Measurements from ENCODE around the gene SKAP1. TPM values are rescaled to one million over a fixed set of nuclear protein-coding genes. Genes with fewer than 3 reads are reported as not detected.

SKAP1 gene
- polyA plus RNA-seq, 1 of the 3 experiments (the other 2 are of a cell fraction), result not detected

DNA sequence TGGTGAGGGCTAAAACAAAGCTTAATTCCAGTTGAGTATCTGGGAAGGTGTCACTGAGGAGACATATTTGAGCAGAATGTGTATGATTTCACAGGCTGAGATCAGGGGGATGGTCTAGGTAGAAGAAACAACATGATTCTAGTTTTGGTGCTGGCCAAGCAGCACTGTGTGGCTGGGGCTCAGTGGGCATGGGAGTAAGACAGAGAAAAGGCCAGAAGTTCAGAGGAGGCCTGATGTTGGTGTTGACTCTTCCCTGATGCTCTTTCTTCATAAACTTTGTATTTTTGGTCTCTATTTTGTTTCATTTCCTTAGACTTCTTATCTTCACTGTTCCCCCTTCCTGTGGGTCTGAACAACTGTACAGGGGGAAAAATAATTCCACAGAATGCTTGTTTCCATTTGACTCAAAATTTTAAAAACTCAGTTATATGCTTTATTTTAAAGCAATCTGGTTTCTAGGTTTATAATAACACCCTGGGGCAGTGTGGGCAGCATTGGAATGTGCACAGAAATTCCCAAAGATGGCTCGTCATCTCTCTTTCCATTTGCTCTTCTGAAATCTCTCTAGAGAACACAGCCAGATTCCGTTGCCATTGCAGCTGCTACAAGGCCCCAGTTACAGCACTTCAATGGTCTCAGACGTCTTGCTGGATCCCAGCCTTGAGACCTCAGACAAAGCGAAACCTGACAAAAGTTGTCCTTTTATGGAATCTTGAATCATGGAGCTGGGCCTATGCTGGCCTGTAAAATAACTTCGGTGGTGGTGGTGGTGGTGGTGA is 254.1 kb downstream of the SKAP1 start (continued):
- TF ChIP-seq NRF1 (IDR thresholded peaks at IDR 0.05; ENCODE audit: low read depth, low read length) (no peak), TCF12 (IDR thresholded peaks at IDR 0.05) (no peak), NFIC (IDR thresholded peaks at IDR 0.05; ENCODE audit: borderline replicate concordance) (no peak), GATA2 (CRISPR knock-in tag; IDR thresholded peaks at IDR 0.05) (no peak), CHD2 (IDR thresholded peaks at IDR 0.05; ENCODE audit: low read length, partially characterized antibody) (no peak), RXRA (IDR thresholded peaks at IDR 0.05; ENCODE audit: borderline replicate concordance, low read depth) (no peak), FOXJ3 (CRISPR knock-in tag; IDR thresholded peaks at IDR 0.05) (no peak), YY1 (IDR thresholded peaks at IDR 0.05; ENCODE audit: low read depth) (no peak), FOSL2 (IDR thresholded peaks at IDR 0.05; ENCODE audit: borderline replicate concordance, low read depth) (no peak), MXI1 (IDR thresholded peaks at IDR 0.05; ENCODE audit: low read depth, low read length) (no peak), POLR2AphosphoS5 (IDR thresholded peaks at IDR 0.05; ENCODE audit: low read depth, low read length) (no peak)

DNA sequence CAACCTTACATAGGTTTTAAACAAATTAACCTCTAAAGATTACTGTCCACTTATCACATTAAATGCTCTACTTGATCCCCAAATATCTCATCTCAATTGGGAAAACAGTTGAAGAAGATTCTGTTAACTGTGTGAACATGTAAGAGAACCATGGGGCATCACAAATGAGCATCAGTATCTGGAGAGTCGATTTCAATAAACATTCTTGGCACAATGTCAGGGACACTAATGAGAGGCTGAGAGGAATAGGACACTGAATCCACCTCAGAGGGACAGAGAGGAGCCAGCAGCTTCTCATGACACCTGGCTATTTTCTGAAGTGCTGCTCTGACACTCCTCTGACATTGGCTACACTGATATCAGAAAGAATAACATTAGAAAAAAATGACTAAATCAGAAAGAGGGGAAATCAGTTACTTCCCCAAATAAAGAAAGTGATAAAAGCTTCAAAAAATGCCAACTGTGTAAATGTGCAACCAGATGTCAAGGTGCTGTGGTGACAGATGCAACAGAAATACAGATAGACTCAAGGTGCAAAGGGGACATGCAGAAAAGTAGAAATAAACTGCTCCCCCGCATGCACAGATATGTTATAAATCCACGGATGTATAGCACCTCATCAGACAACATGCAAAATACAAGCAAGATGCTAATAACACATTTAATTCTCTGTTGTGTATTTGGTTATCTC is 255.0 kb downstream of the SKAP1 start:
- POLR2A ChIA-PET, result no interaction called here
- Histone ChIP-seq H3F3A (replicated peaks; ENCODE audit: insufficient read depth) (no peaks in the 10 kb centered on the region), H3K9me2 (no peaks in the 10 kb centered on the region), H3K36me3 (replicated peaks in 1 of 2; ENCODE audit: control insufficient read depth in 1 of 2, insufficient read depth in 2 of 2, low read length in 1 of 2) (no peaks in the 10 kb centered on the region), H3K27me3 (ENCODE audit: insufficient read depth) (peaks cover 69% of the 10 kb centered on the region), H3K79me2 (ENCODE audit: insufficient read depth) (no peaks in the 10 kb centered on the region), H3K9ac (no peak overlapping the region), H4K20me1 (ENCODE audit: insufficient read depth) (no peaks in the 10 kb centered on the region), H3K4me1 (ENCODE audit: control insufficient read depth in 1 of 2, insufficient read depth in 2 of 2, low read depth in 1 of 2, low read length in 1 of 2) (no peaks in the 10 kb centered on the region), H3K4me3 (ENCODE audit: low read depth in 2 of 2, low read length in 1 of 2) (no peak overlapping the region), H3K9me3 (no peaks in the 10 kb centered on the region), H2AFZ (ENCODE audit: low read depth) (no peak overlapping the region), H3K27ac (ENCODE audit: low read depth in 2 of 2, low read length in 1 of 2) (no peak overlapping the region), H3K4me2 (no peak overlapping the region)
- CTCF ChIA-PET, result interaction anchor here (0.9 to 2.2 kb wide), 2 partner anchors 21 to 150 kb away, joined by 3 to 8 read pairs; no protein-coding TSS in a partner anchor
- 5% methylated on average over 3 of the region's 3 CpGs for WGBS (ENCODE audit: low lambda C conversion rate)
- TF ChIP-seq USF1 (IDR thresholded peaks at IDR 0.05; ENCODE audit: borderline replicate concordance, low read depth) (no peak), GATA2 (CRISPR knock-in tag; IDR thresholded peaks at IDR 0.05) (no peak), YY1 (IDR thresholded peaks at IDR 0.05; ENCODE audit: low read depth) (no peak), TAF1 (IDR thresholded peaks at IDR 0.05; ENCODE audit: borderline replicate concordance, low read depth, low read length) (no peak), SMC3 (IDR thresholded peaks at IDR 0.05; ENCODE audit: low read depth, low read length) (no peak), RCOR1 (IDR thresholded peaks at IDR 0.05; ENCODE audit: low read length) (no peak), FOXM1 (IDR thresholded peaks at IDR 0.05; ENCODE audit: low read depth) (no peak), TCF12 (IDR thresholded peaks at IDR 0.05) (no peak), CTCF (IDR thresholded peaks at IDR 0.05) (no peak), EP300 (IDR thresholded peaks at IDR 0.05; ENCODE audit: borderline replicate concordance in 1 of 2, low read depth in 1 of 2, low read length in 1 of 2) (no peak), FOSL2 (IDR thresholded peaks at IDR 0.05; ENCODE audit: borderline replicate concordance, low read depth) (no peak), POLR2AphosphoS5 (IDR thresholded peaks at IDR 0.05; ENCODE audit: low read depth, low read length) (no peak), RXRA (IDR thresholded peaks at IDR 0.05; ENCODE audit: borderline replicate concordance, low read depth) (no peak), JUND (IDR thresholded peaks at IDR 0.05) (no peak), RFX5 (IDR thresholded peaks at IDR 0.05; ENCODE audit: low read length) (no peak), NFIC (IDR thresholded peaks at IDR 0.05; ENCODE audit: borderline replicate concordance) (no peak)
- TF ChIP-seq, protein P1, sequence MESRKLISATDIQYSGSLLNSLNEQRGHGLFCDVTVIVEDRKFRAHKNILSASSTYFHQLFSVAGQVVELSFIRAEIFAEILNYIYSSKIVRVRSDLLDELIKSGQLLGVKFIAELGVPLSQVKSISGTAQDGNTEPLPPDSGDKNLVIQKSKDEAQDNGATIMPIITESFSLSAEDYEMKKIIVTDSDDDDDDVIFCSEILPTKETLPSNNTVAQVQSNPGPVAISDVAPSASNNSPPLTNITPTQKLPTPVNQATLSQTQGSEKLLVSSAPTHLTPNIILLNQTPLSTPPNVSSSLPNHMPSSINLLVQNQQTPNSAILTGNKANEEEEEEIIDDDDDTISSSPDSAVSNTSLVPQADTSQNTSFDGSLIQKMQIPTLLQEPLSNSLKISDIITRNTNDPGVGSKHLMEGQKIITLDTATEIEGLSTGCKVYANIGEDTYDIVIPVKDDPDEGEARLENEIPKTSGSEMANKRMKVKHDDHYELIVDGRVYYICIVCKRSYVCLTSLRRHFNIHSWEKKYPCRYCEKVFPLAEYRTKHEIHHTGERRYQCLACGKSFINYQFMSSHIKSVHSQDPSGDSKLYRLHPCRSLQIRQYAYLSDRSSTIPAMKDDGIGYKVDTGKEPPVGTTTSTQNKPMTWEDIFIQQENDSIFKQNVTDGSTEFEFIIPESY (IDR thresholded peaks at IDR 0.05; ENCODE audit: borderline replicate concordance, low read depth), result no peak
- TF ChIP-seq, protein P2, sequence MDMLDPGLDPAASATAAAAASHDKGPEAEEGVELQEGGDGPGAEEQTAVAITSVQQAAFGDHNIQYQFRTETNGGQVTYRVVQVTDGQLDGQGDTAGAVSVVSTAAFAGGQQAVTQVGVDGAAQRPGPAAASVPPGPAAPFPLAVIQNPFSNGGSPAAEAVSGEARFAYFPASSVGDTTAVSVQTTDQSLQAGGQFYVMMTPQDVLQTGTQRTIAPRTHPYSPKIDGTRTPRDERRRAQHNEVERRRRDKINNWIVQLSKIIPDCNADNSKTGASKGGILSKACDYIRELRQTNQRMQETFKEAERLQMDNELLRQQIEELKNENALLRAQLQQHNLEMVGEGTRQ (IDR thresholded peaks at IDR 0.05; ENCODE audit: borderline replicate concordance, low read depth, low read length), result no peak
- no peak for DNase-seq

Data from SK-N-SH (cell line).